GM23248 (cell line): ENCODE results near the gene CUX1.

Experiments
- EZH2 ChIP-seq: fragments of 200-600 bp; sonication (generic); IDR thresholded peaks from 2 replicates; pipeline ENCODE4 v1.6.1; 2018; ENCODE audit warnings: antibody characterized with exemption, mild to moderate bottlenecking; ENCODE audit not compliant: insufficient read depth, poor library complexity, severe bottlenecking
- EZH2phosphoT487 ChIP-seq: fragments of 200-600 bp; sonication (generic); IDR thresholded peaks from 2 replicates; pipeline ENCODE4 v1.6.1; 2018; ENCODE audit warnings: antibody characterized with exemption, moderate library complexity, mild to moderate bottlenecking, low read depth; ENCODE audit not compliant: insufficient read depth

DNA sequence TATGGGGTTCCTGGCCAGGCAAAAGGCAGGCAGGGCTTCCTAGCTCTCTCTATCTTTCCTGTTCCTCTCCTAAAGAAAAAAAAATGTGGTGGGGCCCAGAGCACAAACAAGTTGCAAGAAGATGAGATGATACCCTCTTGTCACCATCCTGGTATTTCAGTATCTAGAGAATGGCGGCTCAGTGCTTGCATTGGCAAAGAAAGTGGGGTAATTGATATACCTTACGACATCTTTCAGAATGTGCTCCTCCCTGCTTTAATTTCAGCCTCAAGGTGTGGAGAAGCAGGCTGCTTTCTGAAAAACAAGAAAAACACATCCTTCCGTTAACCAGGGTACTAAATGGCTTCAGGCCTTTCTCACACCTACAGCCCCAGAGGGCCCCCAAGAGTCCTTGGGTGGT, 34.5 kb upstream of the CUX1 start:
- TF ChIP-seq EZH2 = no peak
- no peak for TF ChIP-seq EZH2phosphoT487
